ENCODE data around the gene L3MBTL2.

Gene L3MBTL2

GRCh38 chr22:41231369-41231768 is 26.3 kb downstream of the L3MBTL2 start:
- ChIA-PET POLR2A (no interaction called here), CTCF (interaction anchor here (0.7 to 1.1 kb wide), 2 partner anchors 11 to 33 kb away, joined by 3 read pairs; no protein-coding TSS in a partner anchor)
- no peak for DNase-seq (ENCODE audit: extremely low spot score)
- TF ChIP-seq, protein P1, sequence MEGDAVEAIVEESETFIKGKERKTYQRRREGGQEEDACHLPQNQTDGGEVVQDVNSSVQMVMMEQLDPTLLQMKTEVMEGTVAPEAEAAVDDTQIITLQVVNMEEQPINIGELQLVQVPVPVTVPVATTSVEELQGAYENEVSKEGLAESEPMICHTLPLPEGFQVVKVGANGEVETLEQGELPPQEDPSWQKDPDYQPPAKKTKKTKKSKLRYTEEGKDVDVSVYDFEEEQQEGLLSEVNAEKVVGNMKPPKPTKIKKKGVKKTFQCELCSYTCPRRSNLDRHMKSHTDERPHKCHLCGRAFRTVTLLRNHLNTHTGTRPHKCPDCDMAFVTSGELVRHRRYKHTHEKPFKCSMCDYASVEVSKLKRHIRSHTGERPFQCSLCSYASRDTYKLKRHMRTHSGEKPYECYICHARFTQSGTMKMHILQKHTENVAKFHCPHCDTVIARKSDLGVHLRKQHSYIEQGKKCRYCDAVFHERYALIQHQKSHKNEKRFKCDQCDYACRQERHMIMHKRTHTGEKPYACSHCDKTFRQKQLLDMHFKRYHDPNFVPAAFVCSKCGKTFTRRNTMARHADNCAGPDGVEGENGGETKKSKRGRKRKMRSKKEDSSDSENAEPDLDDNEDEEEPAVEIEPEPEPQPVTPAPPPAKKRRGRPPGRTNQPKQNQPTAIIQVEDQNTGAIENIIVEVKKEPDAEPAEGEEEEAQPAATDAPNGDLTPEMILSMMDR (IDR thresholded peaks at IDR 0.05; ENCODE audit: control extremely low read depth, extremely low read depth, low read depth, missing control alignments): no peak

DNA sequence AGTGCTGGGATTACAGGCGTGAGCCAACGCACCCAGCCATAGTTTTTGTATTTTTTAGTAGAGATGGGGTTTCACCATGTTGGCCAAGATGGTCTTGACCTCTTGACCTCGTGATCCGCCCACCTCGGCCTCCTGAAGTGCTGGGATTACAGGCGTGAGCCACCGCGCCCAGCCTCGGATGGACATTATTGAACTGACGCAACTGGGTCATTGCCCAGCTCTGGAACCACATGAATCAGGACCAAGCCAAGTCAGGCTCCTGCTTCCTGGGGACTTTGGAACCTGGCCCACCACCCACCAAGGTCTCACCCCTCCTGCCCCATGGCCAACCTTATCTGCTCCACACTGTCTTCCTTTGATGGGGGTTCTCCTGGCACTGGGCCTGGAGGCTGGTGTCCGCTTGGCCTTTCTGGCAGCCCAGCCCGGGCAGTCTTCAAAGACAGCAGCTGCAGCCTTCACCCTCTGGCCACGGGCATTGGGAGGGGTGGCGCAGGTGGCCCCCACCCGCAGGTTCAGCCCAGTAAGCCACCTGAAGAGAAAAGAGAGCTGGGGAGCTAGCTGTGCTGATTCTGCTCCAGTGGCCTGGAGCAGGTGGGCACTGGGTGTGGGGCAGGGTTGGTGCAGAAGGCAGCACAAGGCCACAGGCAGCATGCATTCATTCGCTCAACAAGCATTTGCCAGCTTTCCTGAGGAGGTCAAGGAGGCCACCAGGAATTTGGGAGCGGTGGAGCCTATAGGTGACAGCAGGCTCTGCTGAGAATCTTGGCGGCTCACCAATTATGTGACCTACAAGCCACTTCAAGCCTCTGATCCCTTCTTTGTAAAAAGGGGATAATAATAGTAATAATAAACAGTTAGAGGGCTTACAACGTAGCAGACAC is 29.9 kb downstream of the L3MBTL2 start:
- ChIA-PET POLR2A (no interaction called here), CTCF (interaction anchor here (3.6 to 5.2 kb wide), 2 partner anchors 8 to 313 kb away, joined by 31 to 96 read pairs; no protein-coding TSS in a partner anchor)
- DNase-seq (ENCODE audit: extremely low spot score): no peak
- TF ChIP-seq, protein P1 (IDR thresholded peaks at IDR 0.05; ENCODE audit: control extremely low read depth, extremely low read depth, low read depth, missing control alignments): no peak

- no peak for DNase-seq (ENCODE audit: extremely low spot score)
- ChIA-PET POLR2A (no interaction called here), CTCF (interaction anchor here (0.6 to 5.2 kb wide), 36 partner anchors 8 to 380 kb away, joined by 3 to 96 read pairs (median 4); partner anchors contain the start of gene XPNPEP3)
- TF ChIP-seq, protein P1 (IDR thresholded peaks at IDR 0.05; ENCODE audit: control extremely low read depth, extremely low read depth, low read depth, missing control alignments): no peak
Measured at GRCh38 chr22:41237036-41237706, 32.1 kb downstream of the L3MBTL2 start.

DNA sequence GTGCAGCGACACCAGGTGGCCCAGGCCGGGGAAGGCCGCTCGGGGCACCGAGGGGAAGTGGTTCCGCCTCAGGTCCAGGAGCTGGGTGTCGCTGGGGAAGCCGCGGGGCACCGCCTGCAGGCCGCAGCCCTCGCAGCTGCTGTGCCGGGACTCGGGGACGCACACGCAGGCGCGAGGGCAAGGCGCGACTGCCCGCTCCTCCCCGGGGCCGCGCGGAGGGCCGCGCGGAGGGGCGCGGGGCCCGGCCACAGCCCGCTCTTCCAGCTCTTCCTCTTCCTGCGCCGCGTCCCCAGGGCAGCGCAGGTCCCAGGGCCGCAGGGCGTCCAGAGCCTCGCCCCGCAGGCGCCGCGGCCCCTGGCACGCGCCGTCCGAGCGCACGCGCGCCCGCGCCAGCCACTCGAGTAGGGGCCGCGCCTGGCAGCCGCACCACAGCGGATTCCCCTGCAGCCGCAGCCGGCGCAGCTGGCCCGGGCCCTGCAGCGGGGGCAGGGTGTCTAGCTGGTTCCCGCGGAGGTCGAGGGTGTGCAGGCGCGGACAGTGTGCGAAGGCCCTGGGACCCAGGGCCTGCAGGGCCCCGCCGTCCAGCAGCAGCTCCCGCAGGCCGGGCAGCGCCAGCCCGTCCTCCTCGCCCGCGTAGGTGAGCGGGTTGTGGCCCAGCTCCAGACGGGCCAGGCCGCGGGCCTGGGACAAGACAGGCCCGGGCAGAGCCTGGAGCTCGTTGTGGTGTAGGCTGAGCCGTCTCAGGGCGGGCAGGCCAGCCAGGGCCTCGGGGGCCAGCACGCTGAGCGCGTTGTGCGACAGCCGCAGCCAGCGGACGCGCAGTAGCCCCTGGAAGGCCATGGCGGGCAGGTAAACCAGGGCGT is 32.8 kb downstream of the L3MBTL2 start:
- CTCF ChIA-PET: interaction anchor here (0.6 to 5.2 kb wide), 38 partner anchors 8 to 521 kb away, joined by 3 to 96 read pairs (median 4); partner anchors contain the start of gene XPNPEP3
- POLR2A ChIA-PET: no interaction called here
- DNase-seq (ENCODE audit: extremely low spot score): peak; percentile 91
- TF ChIP-seq, protein P1 (IDR thresholded peaks at IDR 0.05; ENCODE audit: control extremely low read depth, extremely low read depth, low read depth, missing control alignments): peak; percentile 89

- DNase-seq (ENCODE audit: extremely low spot score): no peak
- CTCF ChIA-PET: interaction anchor here (0.9 to 5.2 kb wide), 12 partner anchors 12 to 521 kb away, joined by 3 to 96 read pairs (median 6); no protein-coding TSS in a partner anchor
- POLR2A ChIA-PET: no interaction called here
- TF ChIP-seq, protein P1 (IDR thresholded peaks at IDR 0.05; ENCODE audit: control extremely low read depth, extremely low read depth, low read depth, missing control alignments): no peak
Measured at GRCh38 chr22:41238570-41239442, 33.7 kb downstream of the L3MBTL2 start.
